ENCODE results near the gene ARHGAP45.
A peak's percentile ranks its signal among the peaks of the same experiment; 100 is the strongest.

ARHGAP45 gene

DNA sequence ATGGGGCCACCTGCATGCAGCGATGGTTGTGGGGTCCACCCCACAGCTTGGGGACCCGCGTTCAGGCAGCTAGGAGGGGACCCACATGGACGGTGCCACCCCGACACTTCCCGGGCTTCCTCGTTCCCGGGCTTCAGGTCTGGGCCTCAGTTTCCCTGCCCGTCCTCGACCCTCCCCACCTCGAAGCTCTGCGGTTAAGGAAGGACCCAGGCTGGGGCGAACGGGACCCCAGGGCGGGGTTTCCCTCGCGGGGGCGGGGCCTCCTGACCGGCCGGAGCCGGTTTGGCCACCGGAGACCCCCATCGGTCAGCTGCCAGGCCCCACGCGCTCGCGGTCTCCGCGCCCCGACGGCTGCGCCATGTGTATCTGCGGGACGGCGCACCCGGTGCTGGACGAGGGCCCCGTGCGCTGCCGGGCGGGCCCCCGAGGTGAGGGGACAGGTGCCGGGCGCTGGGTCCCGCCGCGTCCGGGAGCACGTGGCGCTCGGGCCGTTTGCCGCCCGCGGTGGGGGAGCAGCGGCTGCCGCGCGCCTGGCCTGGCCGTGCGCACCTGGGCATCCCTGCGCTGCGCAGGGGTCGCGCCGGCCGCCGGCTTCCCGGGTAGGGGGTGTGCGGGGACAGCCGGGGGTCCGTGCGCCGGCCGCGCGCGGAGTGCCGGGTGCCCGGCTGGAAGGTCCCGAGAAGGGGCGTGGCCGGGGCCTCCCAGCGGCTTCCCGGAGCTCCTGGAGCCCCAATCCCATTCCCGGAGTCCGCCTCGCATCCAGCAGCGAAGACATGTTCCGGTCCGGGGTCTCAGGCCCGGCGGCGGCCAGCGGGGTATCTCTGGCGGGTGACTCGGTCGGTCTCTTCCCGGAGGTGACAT, 4.2 kb downstream of the ARHGAP45 start:
- no peak for DNase-seq (ENCODE audit: low spot score)

- DNase-seq (ENCODE audit: low spot score): no peak
Observed at GRCh38 chr19:1072371-1073015, 5.5 kb downstream of the ARHGAP45 start.

GRCh38 chr19:1073063-1073955, 6.3 kb downstream of the ARHGAP45 start:
- DNase-seq (ENCODE audit: low spot score): no peak

DNA sequence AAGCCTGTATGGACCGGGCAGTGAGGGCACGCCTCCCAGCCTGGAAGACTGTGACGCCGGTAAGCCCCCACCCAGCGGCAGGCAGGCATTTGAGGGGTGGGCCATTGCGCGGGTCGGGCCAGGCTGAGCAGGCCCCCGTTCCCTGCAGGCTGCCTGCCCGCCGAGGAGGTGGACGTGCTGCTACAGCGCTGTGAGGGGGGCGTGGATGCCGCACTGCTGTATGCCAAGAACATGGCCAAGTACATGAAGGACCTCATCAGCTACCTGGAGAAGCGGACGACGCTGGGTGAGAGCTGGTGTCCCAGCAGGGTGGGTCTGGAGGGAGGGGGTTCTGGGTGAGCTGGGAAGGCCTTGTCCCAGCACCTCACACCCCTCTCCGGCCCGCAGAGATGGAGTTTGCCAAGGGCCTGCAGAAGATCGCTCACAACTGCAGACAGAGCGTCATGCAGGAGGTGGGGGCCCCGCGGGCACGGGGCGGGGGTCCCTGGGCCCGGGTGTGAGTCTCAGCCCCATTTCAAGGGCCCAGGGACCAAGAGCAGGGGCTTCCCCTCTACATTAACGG, 7.1 kb downstream of the ARHGAP45 start:
- no peak for DNase-seq (ENCODE audit: low spot score)

- peak; percentile 94 for DNase-seq (ENCODE audit: low spot score)
Observed at GRCh38 chr19:1074544-1075283, 7.7 kb downstream of the ARHGAP45 start.

GRCh38 chr19:1076046-1076386, 9.0 kb downstream of the ARHGAP45 start:
- no peak for DNase-seq (ENCODE audit: low spot score)

GRCh38 chr19:1076951-1077350, 10.0 kb downstream of the ARHGAP45 start:
- DNase-seq (ENCODE audit: low spot score): no peak

- no peak for DNase-seq (ENCODE audit: low spot score)
Observed at GRCh38 chr19:1079566-1080111, 12.7 kb downstream of the ARHGAP45 start.

- no peak for DNase-seq (ENCODE audit: low spot score)
Observed at GRCh38 chr19:1080360-1081161, 13.6 kb downstream of the ARHGAP45 start.

GRCh38 chr19:1081301-1082164, 14.6 kb downstream of the ARHGAP45 start:
- DNase-seq (ENCODE audit: low spot score): no peak

DNA sequence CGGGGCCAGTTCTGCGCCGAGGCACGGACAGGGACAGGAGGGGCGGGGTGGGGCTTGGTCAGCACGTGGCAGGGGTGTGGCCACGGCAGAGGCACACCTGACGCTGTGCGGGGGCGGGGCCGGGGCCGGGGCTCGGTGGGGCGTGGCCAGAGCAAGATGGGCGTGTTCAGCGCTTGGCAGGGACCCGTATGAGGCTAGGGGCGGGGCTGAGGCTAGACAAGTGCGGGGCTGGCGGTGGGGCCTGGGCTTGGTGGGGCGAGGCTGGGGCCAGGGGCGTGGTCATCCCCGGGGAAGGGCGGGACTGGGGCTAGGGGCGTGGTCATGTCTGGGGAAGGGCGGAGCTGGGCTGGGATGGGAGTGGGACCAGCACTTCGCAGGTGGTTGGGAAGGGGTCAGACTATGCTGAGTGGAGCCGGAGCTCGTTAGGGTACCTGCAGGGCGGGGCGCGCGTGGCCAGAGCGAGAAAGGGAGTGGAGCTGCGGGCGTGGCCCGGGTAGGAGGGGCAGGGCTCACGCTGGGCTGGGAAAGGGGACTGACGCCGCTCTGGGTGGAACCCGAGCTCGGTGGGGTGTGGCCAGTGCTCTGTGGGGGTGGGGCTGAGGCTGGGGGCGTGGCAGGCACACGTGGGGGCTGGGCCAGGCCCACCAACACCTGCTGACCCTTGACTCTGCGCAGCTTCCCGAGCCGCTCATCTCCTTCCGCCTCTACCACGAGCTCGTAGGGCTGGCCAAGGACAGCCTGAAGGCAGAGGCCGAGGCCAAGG, 15.4 kb downstream of the ARHGAP45 start:
- DNase-seq (ENCODE audit: low spot score): peak; percentile 78

DNA sequence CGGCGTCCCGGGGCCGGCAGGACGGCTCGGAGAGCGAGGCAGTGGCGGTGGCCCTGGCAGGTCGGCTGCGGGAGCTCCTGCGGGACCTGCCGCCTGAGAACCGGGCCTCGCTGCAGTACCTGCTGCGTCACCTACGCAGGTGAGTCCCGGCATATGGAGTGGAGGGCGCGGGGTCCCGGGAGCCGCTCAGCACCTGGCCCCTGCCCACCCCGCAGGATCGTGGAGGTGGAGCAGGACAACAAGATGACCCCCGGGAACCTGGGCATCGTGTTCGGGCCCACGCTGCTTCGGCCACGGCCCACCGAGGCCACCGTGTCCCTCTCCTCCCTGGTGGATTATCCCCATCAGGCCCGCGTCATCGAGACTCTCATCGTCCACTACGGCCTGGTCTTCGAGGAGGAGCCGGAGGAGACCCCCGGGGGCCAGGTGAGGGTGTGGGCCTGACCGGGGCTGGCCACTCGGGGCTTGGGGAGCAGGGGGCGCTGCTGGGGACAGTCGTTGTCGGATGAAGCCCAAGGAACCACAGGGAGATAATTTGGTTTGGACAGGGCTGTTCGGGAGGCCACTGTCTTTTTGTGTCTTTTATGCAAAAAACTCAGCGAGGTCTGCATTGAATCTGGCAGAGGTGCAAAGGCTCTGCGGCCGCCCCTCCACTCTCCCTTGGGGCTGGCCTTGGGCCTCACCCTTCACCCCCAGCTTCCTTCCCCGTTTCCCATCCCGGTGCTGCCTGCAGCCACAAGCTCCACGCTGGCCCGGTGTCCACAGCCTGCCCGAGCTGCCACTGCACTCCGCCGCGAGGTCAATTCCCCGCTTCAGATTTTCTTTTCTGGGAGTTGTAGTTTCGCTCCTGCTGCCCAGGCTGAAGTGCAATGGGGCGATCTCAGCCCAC, 16.2 kb downstream of the ARHGAP45 start:
- DNase-seq (ENCODE audit: low spot score): no peak

- DNase-seq (ENCODE audit: low spot score): no peak
Observed at GRCh38 chr19:1084024-1084868, 17.3 kb downstream of the ARHGAP45 start.

DNA sequence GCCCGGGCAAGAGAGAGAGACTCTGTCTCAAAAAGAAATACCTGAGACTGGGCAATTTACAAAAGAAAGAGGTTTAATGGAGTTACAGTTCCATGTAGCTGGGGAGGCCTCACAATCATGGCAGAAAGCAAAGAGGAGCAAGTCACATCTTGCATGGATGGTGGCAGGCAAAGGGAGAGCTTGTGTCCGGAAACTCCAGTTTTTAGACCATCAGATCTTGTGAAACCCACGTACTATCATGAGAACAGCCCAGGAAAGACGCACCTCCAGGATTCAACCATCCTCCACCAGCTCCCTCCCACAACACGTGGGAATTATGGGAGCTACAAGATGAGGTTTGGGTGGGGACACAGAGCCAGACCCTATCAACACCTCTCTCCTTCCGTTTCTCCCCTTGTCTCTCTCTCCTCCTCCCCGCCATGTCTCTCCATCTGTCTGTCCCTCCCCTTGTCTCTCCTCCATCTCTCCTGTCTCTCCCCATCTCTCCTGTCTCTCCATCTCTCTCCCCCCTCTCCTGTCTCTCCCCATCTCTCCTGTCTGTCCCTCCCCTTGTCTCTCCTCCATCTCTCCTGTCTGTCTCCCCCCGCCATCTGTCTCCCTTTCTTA, 18.2 kb downstream of the ARHGAP45 start:
- no peak for DNase-seq (ENCODE audit: low spot score)

DNA sequence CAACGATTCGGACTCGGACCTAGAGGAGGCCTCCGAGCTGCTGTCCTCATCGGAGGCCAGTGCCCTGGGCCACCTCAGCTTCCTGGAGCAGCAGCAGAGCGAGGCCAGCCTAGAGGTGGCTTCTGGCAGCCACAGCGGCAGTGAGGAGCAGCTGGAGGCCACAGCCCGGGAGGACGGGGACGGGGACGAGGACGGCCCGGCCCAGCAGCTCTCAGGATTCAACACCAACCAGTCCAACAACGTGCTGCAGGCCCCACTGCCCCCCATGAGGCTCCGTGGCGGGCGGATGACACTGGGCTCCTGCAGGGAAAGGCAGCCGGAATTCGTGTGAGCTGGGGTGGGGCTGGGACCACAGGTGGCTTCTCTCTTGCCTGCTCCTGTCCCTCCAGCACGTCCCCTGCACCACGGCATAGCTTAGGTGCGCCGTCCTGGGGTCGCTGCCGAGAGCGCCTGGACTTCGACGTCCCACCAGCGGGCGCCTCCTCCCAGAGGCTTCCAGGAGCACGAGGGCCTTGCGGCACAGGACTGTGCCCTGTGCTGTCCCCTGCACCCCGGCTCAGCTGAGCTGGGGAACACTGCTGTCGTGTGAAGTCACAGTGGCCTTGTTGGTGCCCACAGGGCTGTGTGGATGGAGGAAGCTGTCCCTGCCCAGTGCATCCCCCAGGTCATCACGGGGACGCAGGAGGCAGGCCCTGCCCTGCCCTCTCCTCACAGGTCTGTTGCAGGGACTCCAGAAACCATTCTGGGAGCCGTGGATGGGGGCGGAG, 18.9 kb downstream of the ARHGAP45 start:
- DNase-seq (ENCODE audit: low spot score): no peak
